Stimulated activated naive CD8-positive, alpha-beta T cell treated with anti-CD3 and anti-CD28 coated beads, Interleukin-15, Interleukin-2, amounts not matched to agents 100 ng/mL and 50 ng/mL, for 24 hours (primary cell): ENCODE measurements around the gene HTT.
A peak's percentile ranks its signal among the peaks of the same experiment; 100 is the strongest.

Source experiments
- H3K27ac Mint-ChIP-seq: one replicate; pipeline ENCODE4 v1.8.0; 2021; ENCODE audit warnings: mild to moderate bottlenecking, mixed read lengths
- H3K27me3 Mint-ChIP-seq: one replicate; pipeline ENCODE4 v1.8.0; 2021; ENCODE audit warnings: mixed read lengths
- H3K36me3 Mint-ChIP-seq: one replicate; pipeline ENCODE4 v1.8.0; 2021; ENCODE audit warnings: low read depth, mixed read lengths
- H3K4me1 Mint-ChIP-seq: one replicate; pipeline ENCODE4 v1.8.0; 2021; ENCODE audit warnings: low read depth, mixed read lengths
- H3K4me3 Mint-ChIP-seq: one replicate; pipeline ENCODE4 v1.8.0; 2021; ENCODE audit warnings: mild to moderate bottlenecking, mixed read lengths
- H3K9me3 Mint-ChIP-seq: one replicate; pipeline ENCODE4 v1.8.0; 2021; ENCODE audit warnings: mixed read lengths

Gene HTT

GRCh38 chr4:3116955-3117354 lies 42.5 kb downstream of the HTT start:
- H3K27ac Mint-ChIP-seq, result no peak overlapping the region
- H3K4me3 Mint-ChIP-seq, result no peak overlapping the region
- peaks cover under 1% of the 10 kb centered on the region for H3K4me1 Mint-ChIP-seq
- H3K27me3 Mint-ChIP-seq, result no peaks in the 10 kb centered on the region
- H3K9me3 Mint-ChIP-seq, result no peaks in the 10 kb centered on the region
- peaks cover 79% of the 10 kb centered on the region for H3K36me3 Mint-ChIP-seq

- Mint-ChIP-seq H3K27ac (no peak overlapping the region), H3K27me3 (no peaks in the 10 kb centered on the region), H3K36me3 (peaks cover 83% of the 10 kb centered on the region), H3K9me3 (no peaks in the 10 kb centered on the region), H3K4me1 (peaks cover 10% of the 10 kb centered on the region), H3K4me3 (no peak overlapping the region)
These were observed 43.8 kb downstream of the HTT start for GRCh38 chr4:3118312-3118711.

GRCh38 chr4:3119464-3119863 lies 45.0 kb downstream of the HTT start:
- Mint-ChIP-seq H3K36me3 (peaks cover 80% of the 10 kb centered on the region), H3K4me3 (no peak overlapping the region), H3K27me3 (no peaks in the 10 kb centered on the region), H3K4me1 (peaks cover 19% of the 10 kb centered on the region), H3K9me3 (no peaks in the 10 kb centered on the region), H3K27ac (no peak overlapping the region)

GRCh38 chr4:3121110-3121509 lies 46.6 kb downstream of the HTT start:
- Mint-ChIP-seq H3K36me3 (peaks cover 72% of the 10 kb centered on the region), H3K4me3 (no peak overlapping the region), H3K27ac (no peak overlapping the region), H3K27me3 (no peaks in the 10 kb centered on the region), H3K9me3 (no peaks in the 10 kb centered on the region), H3K4me1 (peaks cover 22% of the 10 kb centered on the region)

GRCh38 chr4:3121596-3121995 lies 47.1 kb downstream of the HTT start:
- H3K36me3 Mint-ChIP-seq, result peaks cover 69% of the 10 kb centered on the region
- H3K27me3 Mint-ChIP-seq, result no peaks in the 10 kb centered on the region
- H3K4me3 Mint-ChIP-seq, result no peak overlapping the region
- peaks cover 22% of the 10 kb centered on the region for H3K4me1 Mint-ChIP-seq
- H3K27ac Mint-ChIP-seq, result no peak overlapping the region
- H3K9me3 Mint-ChIP-seq, result no peaks in the 10 kb centered on the region

GRCh38 chr4:3122081-3122563 lies 47.6 kb downstream of the HTT start:
- no peaks in the 10 kb centered on the region for H3K9me3 Mint-ChIP-seq
- H3K27ac Mint-ChIP-seq, result peak overlapping the region; percentile 83
- H3K36me3 Mint-ChIP-seq, result peaks cover 70% of the 10 kb centered on the region
- peaks cover 22% of the 10 kb centered on the region for H3K4me1 Mint-ChIP-seq
- H3K27me3 Mint-ChIP-seq, result no peaks in the 10 kb centered on the region
- no peak overlapping the region for H3K4me3 Mint-ChIP-seq

GRCh38 chr4:3123181-3123671 lies 48.7 kb downstream of the HTT start:
- Mint-ChIP-seq H3K4me1 (peaks cover 22% of the 10 kb centered on the region), H3K9me3 (no peaks in the 10 kb centered on the region), H3K27ac (peak overlapping the region; percentile 68), H3K36me3 (peaks cover 67% of the 10 kb centered on the region), H3K4me3 (no peak overlapping the region), H3K27me3 (no peaks in the 10 kb centered on the region)

GRCh38 chr4:3124070-3124767 lies 49.7 kb downstream of the HTT start:
- H3K4me1 Mint-ChIP-seq, result peaks cover 22% of the 10 kb centered on the region
- H3K4me3 Mint-ChIP-seq, result no peak overlapping the region
- H3K27me3 Mint-ChIP-seq, result no peaks in the 10 kb centered on the region
- H3K36me3 Mint-ChIP-seq, result peaks cover 65% of the 10 kb centered on the region
- H3K9me3 Mint-ChIP-seq, result no peaks in the 10 kb centered on the region
- peak overlapping the region; percentile 37 for H3K27ac Mint-ChIP-seq

- Mint-ChIP-seq H3K4me1 (peaks cover 19% of the 10 kb centered on the region), H3K27me3 (no peaks in the 10 kb centered on the region), H3K9me3 (no peaks in the 10 kb centered on the region), H3K4me3 (no peak overlapping the region), H3K36me3 (peaks cover 74% of the 10 kb centered on the region), H3K27ac (no peak overlapping the region)
These were observed 52.6 kb downstream of the HTT start for GRCh38 chr4:3127112-3127511.

- Mint-ChIP-seq H3K36me3 (peaks cover 74% of the 10 kb centered on the region), H3K27ac (no peak overlapping the region), H3K9me3 (no peaks in the 10 kb centered on the region), H3K4me1 (peaks cover 12% of the 10 kb centered on the region), H3K4me3 (no peak overlapping the region), H3K27me3 (no peaks in the 10 kb centered on the region)
These were observed 53.6 kb downstream of the HTT start for GRCh38 chr4:3128058-3128457.

- H3K36me3 Mint-ChIP-seq, result peaks cover 74% of the 10 kb centered on the region
- H3K27me3 Mint-ChIP-seq, result no peaks in the 10 kb centered on the region
- H3K27ac Mint-ChIP-seq, result no peak overlapping the region
- H3K4me1 Mint-ChIP-seq, result peaks cover 8% of the 10 kb centered on the region
- H3K4me3 Mint-ChIP-seq, result no peak overlapping the region
- H3K9me3 Mint-ChIP-seq, result no peaks in the 10 kb centered on the region
These were observed 54.5 kb downstream of the HTT start for GRCh38 chr4:3128976-3129375.

- Mint-ChIP-seq H3K4me1 (no peaks in the 10 kb centered on the region), H3K9me3 (no peaks in the 10 kb centered on the region), H3K4me3 (no peak overlapping the region), H3K27me3 (no peaks in the 10 kb centered on the region), H3K27ac (no peak overlapping the region), H3K36me3 (peaks cover 71% of the 10 kb centered on the region)
These were observed 55.7 kb downstream of the HTT start for GRCh38 chr4:3130201-3130600.

GRCh38 chr4:3130826-3131225 lies 56.3 kb downstream of the HTT start:
- Mint-ChIP-seq H3K27ac (no peak overlapping the region), H3K36me3 (peaks cover 74% of the 10 kb centered on the region), H3K4me1 (no peaks in the 10 kb centered on the region)

GRCh38 chr4:3134201-3134600 lies 59.7 kb downstream of the HTT start:
- no peaks in the 10 kb centered on the region for H3K4me1 Mint-ChIP-seq
- H3K27me3 Mint-ChIP-seq, result no peaks in the 10 kb centered on the region
- peaks cover 64% of the 10 kb centered on the region for H3K36me3 Mint-ChIP-seq
- no peak overlapping the region for H3K4me3 Mint-ChIP-seq
- no peak overlapping the region for H3K27ac Mint-ChIP-seq
- no peaks in the 10 kb centered on the region for H3K9me3 Mint-ChIP-seq

More at GRCh38 chr4:3130826-3131225, 56.3 kb downstream of the HTT start:
- Mint-ChIP-seq H3K4me3 (no peak overlapping the region), H3K27me3 (no peaks in the 10 kb centered on the region), H3K9me3 (no peaks in the 10 kb centered on the region)

- H3K27me3 Mint-ChIP-seq, result no peaks in the 10 kb centered on the region
- peaks cover 63% of the 10 kb centered on the region for H3K36me3 Mint-ChIP-seq
- H3K4me3 Mint-ChIP-seq, result no peak overlapping the region
- H3K9me3 Mint-ChIP-seq, result no peaks in the 10 kb centered on the region
- H3K4me1 Mint-ChIP-seq, result no peaks in the 10 kb centered on the region
- no peak overlapping the region for H3K27ac Mint-ChIP-seq
These were observed 60.9 kb downstream of the HTT start for GRCh38 chr4:3135155-3136011.
